Activated CD8-positive, alpha-beta T cell treated with anti-CD3 and anti-CD28 coated beads, Interleukin-2, amount 10 ng/mL, durations not matched to agents 7 days and 5 days (primary cell): ENCODE results near the gene IL1RL1. TPM values are rescaled to one million over a fixed set of nuclear protein-coding genes. Genes with fewer than 3 reads are reported as not detected.
A peak's percentile ranks its signal among the peaks of the same experiment; 100 is the strongest.

Experiments
- ATAC-seq: fragments of 150-1000 bp; cut with Tn5 transposase; one replicate; pipeline ENCODE4 v1.10.0; 2021; ENCODE audit warnings: moderate library complexity
- CTCF ChIA-PET: fragments of 350-600 bp; sonication (Branson Sonifier 250); formaldehyde crosslinking; loops from one replicate; lab custom pipeline; 2021; ENCODE audit warnings: antibody characterized with exemption; lab: Charles Lee
- POLR2A ChIA-PET: fragments of 350-600 bp; sonication (Branson Sonifier 250); formaldehyde crosslinking; loops from one replicate; lab custom pipeline; 2021; ENCODE audit warnings: antibody characterized with exemption; lab: Charles Lee
- DNase-seq: peaks from one replicate; pipeline ENCODE4 v3.0.0-alpha.2; 2020
- H3K27ac Mint-ChIP-seq: one replicate; pipeline ENCODE4 v1.8.0; 2021; ENCODE audit warnings: mild to moderate bottlenecking, mixed read lengths
- H3K27me3 Mint-ChIP-seq: one replicate; pipeline ENCODE4 v1.8.0; 2021; ENCODE audit warnings: low read depth, mixed read lengths
- H3K36me3 Mint-ChIP-seq: one replicate; pipeline ENCODE4 v1.8.0; 2021; ENCODE audit warnings: low read depth, mixed read lengths
- H3K4me1 Mint-ChIP-seq: one replicate; pipeline ENCODE4 v1.8.0; 2021; ENCODE audit warnings: low read depth, mixed read lengths
- H3K4me3 Mint-ChIP-seq: one replicate; pipeline ENCODE4 v1.8.0; 2021; ENCODE audit warnings: mild to moderate bottlenecking, mixed read lengths
- H3K9me3 Mint-ChIP-seq: one replicate; pipeline ENCODE4 v1.8.0; 2022; ENCODE audit warnings: mixed read lengths; ENCODE audit not compliant: insufficient read depth
- total RNA-seq, 2 experiments: library from RNA; stranded (reverse); gene quantifications; one replicate each; pipeline ENCODE4 v1.2.3, GENCODE V29; 2021

Gene IL1RL1
- total RNA-seq, 2 experiments from 2014 or later: 0.13 to 0.21 TPM

DNA sequence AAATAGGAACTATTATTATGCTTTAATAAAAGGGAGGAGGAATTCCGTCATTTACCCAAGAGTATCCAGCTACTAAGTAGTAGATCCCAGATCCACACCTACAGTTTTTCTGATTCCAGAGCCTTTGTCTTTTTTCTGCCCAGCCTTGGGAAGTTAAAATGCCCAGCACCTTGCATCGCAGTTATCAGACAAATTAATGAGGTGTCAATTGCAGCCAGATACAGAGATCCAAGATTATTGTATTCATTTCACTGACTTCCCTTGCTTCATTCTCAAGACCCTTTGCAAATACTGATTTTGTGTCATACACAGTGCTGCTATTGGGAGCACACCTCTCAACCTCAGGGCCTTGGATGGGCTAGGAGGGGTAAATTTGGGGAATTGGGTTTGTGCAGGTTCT lies 45.4 kb downstream of the IL1RL1 start:
- H3K9me3 Mint-ChIP-seq: no peaks in the 10 kb centered on the region
- peaks cover 47% of the 10 kb centered on the region for H3K36me3 Mint-ChIP-seq
- ATAC-seq: no peak
- H3K27me3 Mint-ChIP-seq: no peaks in the 10 kb centered on the region
- H3K4me3 Mint-ChIP-seq: peak overlapping the region; percentile 100
- CTCF ChIA-PET: interaction anchor here (0.8 to 4.9 kb wide), 21 partner anchors 11 to 473 kb away, joined by 3 to 54 read pairs (median 6); no protein-coding TSS in a partner anchor
- H3K4me1 Mint-ChIP-seq: peaks cover 60% of the 10 kb centered on the region
- POLR2A ChIA-PET: interaction anchor here (1.0 kb wide), 1 partner anchor 86 kb away, joined by 5 read pairs; no protein-coding TSS in a partner anchor
- DNase-seq: no peak
- peak overlapping the region; percentile 96 for H3K27ac Mint-ChIP-seq

DNA sequence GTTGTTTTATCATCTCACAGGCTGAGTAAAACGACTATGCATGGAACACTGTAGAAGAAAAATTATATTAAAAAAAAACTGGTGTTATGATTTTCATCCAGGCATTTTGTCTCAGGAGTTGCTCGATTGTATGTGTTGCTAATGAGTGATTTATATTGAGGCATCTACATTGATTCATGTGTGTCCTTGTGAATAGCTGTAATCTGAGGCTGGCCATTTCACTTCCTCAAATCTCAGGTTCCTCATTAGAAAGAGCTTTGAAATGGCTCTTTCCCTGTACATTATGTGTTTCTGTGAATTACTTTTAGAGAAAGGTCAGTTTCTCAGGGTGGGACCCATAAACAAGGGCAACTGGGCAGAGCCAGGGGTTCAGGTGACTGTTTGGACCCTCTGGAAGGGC lies 46.6 kb downstream of the IL1RL1 start:
- Mint-ChIP-seq H3K9me3 (peaks cover 4% of the 10 kb centered on the region), H3K27me3 (no peaks in the 10 kb centered on the region), H3K4me1 (peaks cover 62% of the 10 kb centered on the region), H3K36me3 (peaks cover 57% of the 10 kb centered on the region), H3K4me3 (peak overlapping the region; percentile 100), H3K27ac (peak overlapping the region; percentile 96)
- POLR2A ChIA-PET: interaction anchor here (0.6 to 0.7 kb wide), 2 partner anchors 18 to 1085 kb away, joined by 3 to 4 read pairs; no protein-coding TSS in a partner anchor
- DNase-seq (no peak), ATAC-seq (no peak)
- CTCF ChIA-PET: interaction anchor here (1.2 to 4.9 kb wide), 5 partner anchors 56 to 337 kb away, joined by 3 to 54 read pairs (median 3); no protein-coding TSS in a partner anchor

DNA sequence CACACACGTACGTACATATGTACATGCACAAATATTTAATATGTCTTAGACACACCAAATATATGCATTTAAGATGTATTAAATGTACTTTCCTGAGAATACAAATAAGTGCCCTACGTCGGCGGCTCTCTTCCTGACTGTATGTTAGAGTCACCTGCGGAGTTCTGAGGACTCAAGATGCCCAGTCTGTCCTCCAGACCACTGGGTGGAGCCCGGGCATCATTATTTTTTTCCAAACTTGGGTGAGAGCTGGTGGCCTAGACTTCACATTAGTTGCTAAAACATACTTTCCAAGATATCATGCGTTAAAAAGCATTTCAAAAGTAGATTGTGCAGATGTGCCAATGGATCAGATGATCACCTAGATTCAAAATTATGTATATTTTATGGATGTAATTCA lies 47.1 kb downstream of the IL1RL1 start:
- no peaks in the 10 kb centered on the region for H3K27me3 Mint-ChIP-seq
- CTCF ChIA-PET: interaction anchor here (1.0 to 4.9 kb wide), 8 partner anchors 41 to 338 kb away, joined by 3 to 54 read pairs (median 3); no protein-coding TSS in a partner anchor
- no peak for ATAC-seq
- no peak for DNase-seq
- H3K4me1 Mint-ChIP-seq: peaks cover 62% of the 10 kb centered on the region
- POLR2A ChIA-PET: interaction anchor here (0.9 kb wide), 1 partner anchor 9 kb away, joined by 3 read pairs; no protein-coding TSS in a partner anchor
- peak overlapping the region; percentile 100 for H3K4me3 Mint-ChIP-seq
- H3K27ac Mint-ChIP-seq: no peak overlapping the region
- H3K36me3 Mint-ChIP-seq: peaks cover 63% of the 10 kb centered on the region
- H3K9me3 Mint-ChIP-seq: peaks cover 10% of the 10 kb centered on the region

DNA sequence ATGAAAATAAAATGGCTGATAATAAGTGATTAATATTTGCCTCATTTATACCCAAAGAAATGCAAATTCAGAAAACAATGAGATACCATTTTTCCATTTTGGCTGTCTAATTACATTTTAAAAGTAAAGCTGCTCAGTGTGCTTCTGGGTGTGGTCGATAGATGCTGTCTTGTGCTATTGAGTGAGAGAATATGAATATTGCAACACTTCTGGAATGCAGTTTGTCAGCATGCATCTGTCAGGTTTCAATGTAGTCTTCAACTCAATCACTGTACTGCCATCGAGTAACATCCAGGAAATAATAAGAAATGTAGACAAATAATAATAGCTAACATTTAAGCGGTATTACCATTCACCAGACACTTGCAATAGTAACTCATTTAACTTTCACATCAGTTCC lies 48.2 kb downstream of the IL1RL1 start:
- H3K27ac Mint-ChIP-seq: no peak overlapping the region
- peaks cover 73% of the 10 kb centered on the region for H3K36me3 Mint-ChIP-seq
- peaks cover 57% of the 10 kb centered on the region for H3K4me1 Mint-ChIP-seq
- peak overlapping the region; percentile 9 for H3K4me3 Mint-ChIP-seq
- CTCF ChIA-PET: interaction anchor here (0.5 to 4.9 kb wide), 8 partner anchors 9 to 243 kb away, joined by 3 to 54 read pairs (median 4); no protein-coding TSS in a partner anchor
- POLR2A ChIA-PET: interaction anchor here (0.6 to 0.9 kb wide), 2 partner anchors 8 to 60 kb away, joined by 3 read pairs; no protein-coding TSS in a partner anchor
- no peak for ATAC-seq
- no peaks in the 10 kb centered on the region for H3K27me3 Mint-ChIP-seq
- no peak for DNase-seq
- H3K9me3 Mint-ChIP-seq: peaks cover 13% of the 10 kb centered on the region

DNA sequence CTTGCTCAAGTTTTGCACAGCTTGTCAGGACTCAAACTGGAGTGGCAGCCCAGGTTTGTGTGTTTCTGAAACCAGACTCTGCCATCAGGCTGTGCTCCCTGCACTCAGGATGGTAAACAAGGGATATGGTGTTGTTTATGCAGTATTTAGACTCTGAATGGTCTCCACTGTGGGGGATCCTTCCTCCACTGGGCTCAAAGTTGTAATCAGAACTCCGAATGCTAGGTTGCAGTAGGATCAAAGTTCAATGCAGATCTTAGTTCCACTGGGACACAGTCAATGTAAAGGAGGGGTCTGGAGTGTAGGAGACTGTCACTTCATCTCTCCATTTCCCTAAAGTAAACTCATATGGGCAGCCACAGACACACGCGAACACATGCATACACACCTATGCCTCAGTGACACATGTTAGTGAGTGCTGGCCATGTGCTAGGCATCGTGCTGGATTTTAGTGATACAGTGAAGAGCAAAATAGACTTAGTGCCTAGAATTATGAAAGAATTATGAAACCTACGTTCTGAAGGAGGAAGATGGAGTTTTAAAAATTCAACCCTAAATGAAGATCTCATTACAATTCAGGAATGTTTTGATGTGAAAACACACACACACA lies 50.4 kb downstream of the IL1RL1 start:
- Mint-ChIP-seq H3K4me3 (no peak overlapping the region), H3K27me3 (no peaks in the 10 kb centered on the region), H3K27ac (no peak overlapping the region), H3K9me3 (peaks cover 29% of the 10 kb centered on the region), H3K4me1 (peaks cover 64% of the 10 kb centered on the region), H3K36me3 (peaks cover 88% of the 10 kb centered on the region)
- DNase-seq (no peak), ATAC-seq (no peak)
- POLR2A ChIA-PET: no interaction called here
- CTCF ChIA-PET: interaction anchor here (2.5 kb wide), 1 partner anchor 121 kb away, joined by 7 read pairs; no protein-coding TSS in a partner anchor

DNA sequence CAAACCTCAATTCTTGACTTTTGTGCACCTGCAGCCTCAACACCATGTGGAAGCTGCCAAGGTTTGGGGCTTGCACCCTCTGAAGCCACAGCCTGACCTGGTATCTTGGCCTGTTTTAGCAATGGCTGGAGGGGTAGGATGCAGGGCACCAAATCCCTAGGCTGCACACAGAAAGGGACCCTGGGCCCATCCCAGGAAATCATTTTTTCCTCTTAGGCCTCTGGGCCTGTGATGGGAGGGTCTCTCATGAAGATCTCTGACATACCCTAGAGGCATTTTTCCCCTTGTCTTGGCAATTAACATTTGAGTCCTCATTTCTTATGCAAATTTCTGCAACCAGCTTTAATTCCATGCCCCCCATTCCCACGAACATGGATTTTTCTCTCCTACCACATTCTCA lies 54.4 kb downstream of the IL1RL1 start:
- Mint-ChIP-seq H3K27ac (peak overlapping the region; percentile 88), H3K4me3 (no peak overlapping the region), H3K27me3 (no peaks in the 10 kb centered on the region), H3K4me1 (peaks cover 66% of the 10 kb centered on the region), H3K9me3 (peaks cover 33% of the 10 kb centered on the region), H3K36me3 (peaks cover 97% of the 10 kb centered on the region)
- DNase-seq (no peak), ATAC-seq (no peak)
- ChIA-PET CTCF (interaction anchor here (1.2 kb wide), 1 partner anchor 77 kb away, joined by 4 read pairs; no protein-coding TSS in a partner anchor), POLR2A (no interaction called here)

DNA sequence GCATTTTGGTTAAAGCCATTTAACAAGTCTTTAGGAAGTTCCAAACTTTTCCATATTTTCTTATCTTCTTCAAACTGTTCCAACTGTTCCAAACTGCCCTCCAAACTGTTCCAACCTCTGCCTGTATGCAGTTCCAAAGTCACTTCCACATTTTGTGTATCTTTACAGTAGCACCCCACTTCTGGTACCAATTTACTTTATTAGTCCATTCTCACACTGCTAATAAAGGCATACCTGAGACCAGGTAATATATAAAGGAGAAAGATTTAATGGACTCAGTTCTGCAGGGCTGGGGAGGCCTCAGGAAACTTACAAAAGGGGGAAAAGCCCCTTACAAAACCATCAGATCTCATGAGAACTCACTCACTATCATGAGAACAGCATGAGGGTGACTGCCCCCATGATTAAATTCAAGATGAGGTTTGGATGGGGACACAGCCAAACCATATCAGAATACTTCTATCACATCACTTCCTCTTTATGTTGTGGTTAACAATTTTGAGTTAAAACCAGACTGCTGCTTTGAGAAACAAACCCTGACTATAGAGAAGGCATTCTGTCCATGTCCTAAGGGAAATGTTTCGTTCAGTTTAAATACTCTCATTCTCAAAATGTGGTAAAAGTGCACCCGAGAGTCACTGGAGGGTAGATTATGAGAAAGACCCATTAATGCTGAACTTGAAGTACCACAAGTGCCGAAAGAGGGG lies 55.2 kb downstream of the IL1RL1 start:
- H3K4me1 Mint-ChIP-seq: peaks cover 59% of the 10 kb centered on the region
- CTCF ChIA-PET: interaction anchor here (1.0 to 3.0 kb wide), 5 partner anchors 10 to 77 kb away, joined by 3 to 16 read pairs (median 4); partner anchors contain the start of gene IL18R1
- POLR2A ChIA-PET: interaction anchor here (1.0 kb wide), 1 partner anchor 8 kb away, joined by 3 read pairs; no protein-coding TSS in a partner anchor
- peaks cover 33% of the 10 kb centered on the region for H3K9me3 Mint-ChIP-seq
- ATAC-seq (peak; percentile 34), DNase-seq (no peak)
- peak overlapping the region; percentile 88 for H3K27ac Mint-ChIP-seq
- H3K27me3 Mint-ChIP-seq: no peaks in the 10 kb centered on the region
- H3K4me3 Mint-ChIP-seq: peak overlapping the region; percentile 54
- peaks cover 97% of the 10 kb centered on the region for H3K36me3 Mint-ChIP-seq

DNA sequence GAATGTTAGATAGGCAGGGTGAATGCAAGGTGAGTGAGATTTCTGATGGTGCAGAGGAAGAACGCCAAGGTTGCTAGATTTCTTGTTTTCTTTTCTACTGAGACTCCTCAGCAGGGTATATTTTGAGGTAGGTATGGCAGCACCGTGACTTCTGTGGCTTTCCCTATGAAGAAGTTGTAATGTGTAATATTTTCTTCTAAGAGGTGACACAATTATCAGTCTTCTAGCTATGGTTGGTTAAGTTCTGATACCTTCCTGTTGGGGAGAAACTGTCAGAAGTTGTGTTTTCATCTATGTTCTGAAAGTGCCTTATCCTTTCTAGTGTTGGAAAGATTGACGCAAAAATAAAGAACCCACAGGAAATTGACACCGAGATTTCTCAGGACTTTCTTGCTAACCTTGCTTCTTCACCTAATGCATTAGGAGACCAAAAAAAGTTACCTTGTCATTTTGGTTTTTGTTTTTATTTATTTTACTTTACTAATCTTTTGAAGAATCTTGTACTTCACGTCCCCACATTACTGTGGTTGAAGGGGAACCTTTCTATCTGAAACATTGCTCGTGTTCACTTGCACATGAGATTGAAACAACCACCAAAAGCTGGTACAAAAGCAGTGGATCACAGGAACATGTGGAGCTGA lies 56.1 kb downstream of the IL1RL1 start:
- ATAC-seq: peak; percentile 80
- Mint-ChIP-seq H3K9me3 (peaks cover 33% of the 10 kb centered on the region), H3K27me3 (no peaks in the 10 kb centered on the region), H3K4me3 (peak overlapping the region; percentile 54), H3K27ac (peak overlapping the region; percentile 88), H3K36me3 (peaks cover 97% of the 10 kb centered on the region), H3K4me1 (peaks cover 55% of the 10 kb centered on the region)
- POLR2A ChIA-PET: interaction anchor here (0.7 to 1.0 kb wide), 3 partner anchors 8 to 51 kb away, joined by 3 to 4 read pairs (median 3); no protein-coding TSS in a partner anchor
- peak; percentile 50 for DNase-seq
- CTCF ChIA-PET: interaction anchor here (0.6 to 3.0 kb wide), 9 partner anchors 11 to 1353 kb away, joined by 3 to 16 read pairs (median 3); partner anchors contain the start of gene IL18R1

DNA sequence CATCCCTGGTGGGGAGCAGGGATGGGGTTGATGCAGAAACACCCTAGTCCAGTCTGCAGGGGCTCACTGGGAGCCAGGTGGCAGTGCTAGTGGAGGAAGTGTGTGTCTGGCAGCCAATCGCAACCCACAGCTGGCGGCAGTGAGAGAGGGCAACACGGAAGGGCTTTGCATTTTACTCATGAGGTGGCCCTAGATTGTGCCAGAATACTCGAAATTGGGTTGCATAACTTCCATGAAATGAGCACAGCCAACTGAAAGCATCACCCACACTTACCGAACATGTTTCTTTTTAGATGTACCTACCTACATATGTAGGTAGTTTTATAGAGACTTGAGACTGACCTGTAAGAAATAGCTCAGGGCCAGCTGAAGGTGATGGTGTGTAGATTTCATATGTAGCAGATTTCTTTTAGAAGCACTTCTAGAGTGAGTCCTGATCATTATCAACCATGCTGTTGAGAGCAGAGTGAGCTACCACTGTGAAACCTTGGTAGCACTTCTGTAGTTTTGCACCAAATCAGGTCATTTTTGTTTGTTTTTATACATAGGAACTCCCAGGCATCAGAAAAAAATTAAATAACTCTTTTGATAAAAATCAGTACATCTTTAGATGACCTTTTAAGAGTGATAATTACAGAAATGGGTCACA lies 57.2 kb downstream of the IL1RL1 start:
- H3K36me3 Mint-ChIP-seq: peaks cover 97% of the 10 kb centered on the region
- POLR2A ChIA-PET: interaction anchor here (0.7 kb wide), 1 partner anchor 50 kb away, joined by 3 read pairs; no protein-coding TSS in a partner anchor
- CTCF ChIA-PET: interaction anchor here (0.9 to 3.0 kb wide), 8 partner anchors 9 to 128 kb away, joined by 3 to 16 read pairs (median 4); partner anchors contain the start of gene IL18R1
- H3K27me3 Mint-ChIP-seq: no peaks in the 10 kb centered on the region
- no peak overlapping the region for H3K4me3 Mint-ChIP-seq
- peaks cover 24% of the 10 kb centered on the region for H3K9me3 Mint-ChIP-seq
- no peak for DNase-seq
- peaks cover 55% of the 10 kb centered on the region for H3K4me1 Mint-ChIP-seq
- H3K27ac Mint-ChIP-seq: peak overlapping the region; percentile 88
- peak; percentile 15 for ATAC-seq

DNA sequence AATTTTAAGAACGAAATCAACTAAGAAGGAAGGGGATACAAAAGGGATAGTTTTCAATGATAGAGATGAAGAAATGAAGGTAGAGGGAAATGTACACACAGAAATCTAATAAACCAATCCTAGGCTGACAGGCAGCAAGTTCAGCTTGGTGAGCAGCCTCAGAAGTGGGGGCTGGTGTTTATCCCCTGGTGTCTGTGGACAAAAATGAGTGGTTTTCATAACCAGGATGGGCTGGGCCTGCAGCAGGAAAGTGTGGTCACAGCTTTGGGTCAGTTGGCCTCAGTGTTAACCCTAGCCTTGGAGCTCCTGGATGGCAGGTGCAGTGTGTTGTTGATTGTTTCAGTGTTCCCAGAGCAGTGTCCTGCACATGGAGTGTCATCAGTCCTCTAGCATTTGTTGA lies 58.5 kb downstream of the IL1RL1 start:
- H3K9me3 Mint-ChIP-seq: peaks cover 26% of the 10 kb centered on the region
- H3K36me3 Mint-ChIP-seq: peaks cover 97% of the 10 kb centered on the region
- H3K4me3 Mint-ChIP-seq: no peak overlapping the region
- ChIA-PET POLR2A (no interaction called here), CTCF (interaction anchor here (0.9 to 3.0 kb wide), 2 partner anchors 68 to 73 kb away, joined by 3 to 16 read pairs; no protein-coding TSS in a partner anchor)
- H3K27ac Mint-ChIP-seq: peak overlapping the region; percentile 45
- H3K27me3 Mint-ChIP-seq: no peaks in the 10 kb centered on the region
- ATAC-seq: no peak
- peaks cover 53% of the 10 kb centered on the region for H3K4me1 Mint-ChIP-seq
- DNase-seq: no peak
